Adrenal gland (tissue), 5 donors: Measurements from ENCODE around the gene COBLL1.

Experiments
- CTCF ChIP-seq, 6 experiments: fragments of 450-650 bp in 4 of 6; fragments of 200-600 bp in 2 of 6; sonication (generic) in 1 of 6; IDR thresholded peaks; 1 replicate in 5 of 6; 2 replicates in 1 of 6; pipeline versions ENCODE4 v1.5.1 to v1.8.0; 2016 to 2021; ENCODE audit warnings: antibody characterized with exemption in 6 of 6, mild to moderate bottlenecking in 2 of 6, moderate library complexity in 1 of 6
- POLR2A ChIP-seq, 2 donors: fragments of 450-650 bp; IDR thresholded peaks; one replicate each; pipeline ENCODE4 v1.6.1; 2017; ENCODE audit warnings: antibody characterized with exemption in 2 of 2, mild to moderate bottlenecking in 2 of 2, moderate library complexity in 1 of 2
- donor health status: DM: no; HTN: no; CAD: no.

GRCh38 chr2:164881524-164881923, 39.9 kb upstream of the COBLL1 start:
- no peak for TF ChIP-seq POLR2A (IDR thresholded peaks at IDR 0.05)
- no peak for TF ChIP-seq CTCF (IDR thresholded peaks at IDR 0.05)
